HuH-7.5 (cell line): Measurements from ENCODE around the gene SAV1.

Experiments
- DNase-seq: peaks from one replicate; pipeline ENCODE4 v3.0.0; 2011; ENCODE audit warnings: low spot score

Gene SAV1

DNA sequence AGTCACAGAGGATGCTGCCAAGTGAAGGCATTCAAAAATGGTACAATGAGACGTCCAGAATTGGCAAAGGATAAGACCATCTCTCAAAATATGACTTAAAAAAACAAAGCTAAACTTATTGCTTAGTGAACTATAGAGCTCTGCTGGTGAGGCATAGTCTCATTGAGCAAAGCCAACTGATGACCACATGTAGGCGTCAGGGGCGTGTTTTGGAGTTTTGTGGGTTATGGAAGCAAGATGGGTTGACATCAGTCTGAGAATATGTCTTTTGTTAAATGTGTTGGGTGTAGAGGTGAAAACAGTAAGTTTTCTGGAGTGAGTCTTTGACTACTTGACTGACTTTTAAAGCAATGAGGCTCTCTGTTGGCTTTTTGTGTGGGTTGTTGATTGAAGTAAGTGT, 60.9 kb downstream of the SAV1 start:
- DNase-seq: no peak

DNA sequence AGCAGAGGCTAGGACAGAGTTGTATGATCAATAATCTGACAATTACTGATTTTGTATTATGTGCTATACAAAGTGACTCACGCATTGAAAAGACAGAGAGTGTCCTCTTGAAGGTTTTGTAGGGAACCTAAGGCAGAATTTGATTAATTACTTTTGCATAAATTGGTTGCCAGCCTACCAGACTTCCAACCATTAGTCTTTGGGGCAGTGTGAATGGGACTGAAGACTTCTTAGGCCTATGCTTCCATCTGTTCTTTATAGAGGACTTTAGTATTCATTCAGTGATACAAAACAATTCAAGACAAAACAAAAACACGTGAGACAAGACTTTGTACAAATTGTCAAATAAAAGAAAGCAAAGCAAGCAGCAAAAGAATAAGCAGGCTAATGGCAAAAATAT, 61.6 kb downstream of the SAV1 start:
- DNase-seq: no peak

GRCh38 chr14:50605766-50606165, 62.3 kb downstream of the SAV1 start:
- DNase-seq: no peak

DNA sequence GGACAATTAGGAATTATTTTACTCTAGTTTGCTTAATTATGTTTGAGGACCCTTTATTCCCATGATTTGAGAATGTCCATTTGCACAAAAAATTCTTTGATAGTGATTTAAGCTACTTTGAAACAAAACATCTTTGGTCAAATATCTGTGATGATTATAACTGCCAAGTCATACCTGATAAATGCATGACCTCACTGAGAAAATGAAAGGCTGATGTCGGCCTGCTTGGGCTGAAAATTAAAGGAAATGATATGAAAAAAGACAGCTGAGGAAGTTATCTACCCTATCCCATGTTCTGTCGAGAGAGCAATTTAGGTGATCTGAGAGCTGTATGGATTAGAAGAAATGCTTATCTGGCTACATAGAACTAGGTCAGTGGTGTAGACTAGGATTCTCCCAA, 64.5 kb downstream of the SAV1 start:
- DNase-seq: no peak

DNA sequence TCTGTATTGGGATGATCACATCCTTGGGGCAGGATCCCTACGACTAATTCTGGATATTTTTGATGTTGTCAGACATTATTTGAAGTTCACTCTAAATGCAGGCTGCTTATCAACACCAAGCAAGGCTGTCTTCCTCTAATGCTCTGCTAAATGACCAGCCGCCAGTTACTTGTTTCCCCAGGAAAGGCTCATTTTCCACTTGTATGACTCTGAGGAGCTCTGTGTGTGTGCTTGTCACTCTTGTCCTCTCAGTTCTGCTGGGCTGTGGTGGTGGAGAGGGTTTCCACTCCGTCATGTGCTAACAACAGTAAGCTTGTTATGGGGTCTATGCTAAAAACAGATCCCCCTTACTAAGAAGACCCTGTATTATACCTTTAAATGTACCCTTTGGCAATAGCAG, 66.1 kb downstream of the SAV1 start:
- DNase-seq: no peak

DNA sequence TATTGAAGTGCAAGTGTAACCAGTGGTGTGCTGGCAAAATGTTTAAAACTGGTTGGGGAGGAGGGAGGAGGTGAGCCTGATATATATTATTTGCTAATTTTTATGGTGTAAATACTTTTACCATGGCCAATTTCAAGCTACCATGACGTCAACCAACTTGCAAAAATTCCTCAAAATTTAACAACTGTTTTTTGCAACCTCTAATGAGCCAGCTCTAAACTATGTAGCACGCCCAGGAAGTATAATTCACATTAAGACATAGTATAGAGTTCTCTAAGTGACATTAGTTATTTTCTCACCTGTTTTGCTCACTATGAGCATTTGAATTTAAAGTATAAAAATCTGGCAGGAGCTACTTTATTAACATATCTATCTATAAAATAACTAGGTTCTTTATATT, 66.7 kb downstream of the SAV1 start:
- no peak for DNase-seq

GRCh38 chr14:50600849-50601248, 67.3 kb downstream of the SAV1 start:
- no peak for DNase-seq

DNA sequence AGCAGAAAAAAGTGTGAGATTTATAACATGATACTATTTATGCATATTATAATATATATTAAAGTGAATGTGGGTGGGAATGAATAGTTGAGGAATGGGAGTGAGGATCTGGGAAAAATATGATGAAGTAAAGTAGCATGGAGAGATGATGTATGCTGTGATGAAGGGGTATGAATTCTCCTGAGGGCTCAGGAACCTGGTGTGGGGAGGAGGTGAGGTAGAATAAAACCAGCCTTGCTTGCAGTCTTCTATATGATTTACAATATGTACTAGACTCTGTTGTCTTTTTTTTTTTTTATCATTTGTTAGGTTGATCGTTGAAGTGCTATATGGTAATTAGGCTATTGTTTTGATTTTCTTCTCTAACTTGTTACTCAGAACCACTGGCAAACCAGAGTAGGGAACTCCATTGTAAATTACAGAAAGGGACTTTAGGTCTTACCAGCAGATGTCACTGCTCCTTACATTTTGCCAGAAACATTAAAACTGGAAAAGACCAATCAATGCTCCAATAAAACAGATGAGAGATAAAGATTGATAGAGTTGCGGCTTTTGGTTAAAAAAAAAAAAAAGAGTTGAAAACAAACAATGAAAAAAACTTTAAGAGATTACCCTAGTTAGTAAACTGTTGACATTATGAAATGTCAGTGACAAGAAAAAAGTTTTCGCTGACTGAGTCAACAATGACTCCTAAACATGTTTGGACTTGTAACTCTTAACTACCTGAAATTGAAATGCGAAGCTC, 68.2 kb downstream of the SAV1 start:
- no peak for DNase-seq

- DNase-seq: no peak
These were observed 69.3 kb downstream of the SAV1 start for GRCh38 chr14:50598765-50599164.

DNA sequence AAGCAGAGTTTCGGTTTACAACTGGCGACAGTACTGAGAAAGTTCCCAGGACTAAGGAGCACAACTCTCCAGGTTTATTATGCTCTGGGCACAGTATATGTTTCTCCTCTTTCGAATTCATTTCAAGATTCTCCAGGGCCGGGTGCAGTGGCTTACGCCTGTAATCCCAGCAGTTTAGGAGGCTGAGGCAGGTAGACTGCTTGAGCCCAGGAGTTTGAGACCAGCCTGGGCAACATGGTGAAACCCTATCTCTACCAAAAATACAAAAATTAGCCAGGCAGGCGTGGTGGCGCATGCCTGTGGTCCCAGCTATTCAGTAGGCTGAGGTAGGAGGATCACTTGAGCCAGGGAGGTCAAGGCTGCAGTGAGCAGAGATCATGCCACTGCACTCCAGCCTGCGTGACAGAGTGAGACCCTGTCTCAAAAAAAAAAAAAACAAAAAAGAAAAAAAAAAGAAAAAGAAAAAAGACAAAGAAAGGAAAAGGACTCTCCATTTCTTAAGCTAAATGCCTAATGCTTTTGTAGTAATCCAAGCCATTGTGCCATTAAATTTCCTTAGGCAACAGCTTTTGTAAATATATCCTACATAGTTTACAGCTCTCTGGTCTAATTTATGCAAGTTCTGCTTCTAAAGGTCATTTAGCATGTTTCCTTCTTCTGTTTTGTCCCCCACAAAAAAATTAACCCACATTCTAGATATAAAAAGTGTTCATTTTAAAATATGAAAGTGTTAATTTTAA, 73.4 kb downstream of the SAV1 start:
- DNase-seq: no peak

DNA sequence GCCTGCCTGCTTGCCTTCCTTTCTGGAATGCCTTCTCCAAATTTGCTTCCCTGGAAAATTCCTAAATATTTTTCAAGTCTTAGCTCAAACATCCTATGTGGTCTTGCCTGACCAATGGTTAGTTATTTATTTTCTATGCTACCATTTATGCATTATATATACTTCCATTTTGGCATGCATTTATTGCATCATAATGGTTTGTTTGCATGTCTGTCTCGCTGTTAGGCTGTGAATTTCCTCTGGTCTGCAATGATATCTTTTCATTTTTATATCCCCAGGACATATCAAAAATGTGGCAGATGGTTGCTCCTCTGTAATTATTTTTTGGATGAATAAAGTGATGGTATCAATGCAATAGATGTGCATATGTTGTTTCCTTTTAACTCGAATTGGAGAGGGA, 77.6 kb downstream of the SAV1 start:
- no peak for DNase-seq
